HG02588 (cell line): Measurements from ENCODE around the gene RILPL2.
A peak's percentile ranks its signal among the peaks of the same experiment; 100 is the strongest.
"Not testable (repeated sequence)": the region's sequence is repeated elsewhere in the genome, so short reads cannot be mapped to it uniquely, and the experiment has no call there.

Experiments used
- ATAC-seq: cut with Tn5 transposase; IDR thresholded peaks from one replicate; pipeline ENCODE4 v1.9.1; 2021; ENCODE audit warnings: mild to moderate bottlenecking, moderate library complexity; ENCODE audit not compliant: unreplicated experiment

Gene RILPL2

DNA sequence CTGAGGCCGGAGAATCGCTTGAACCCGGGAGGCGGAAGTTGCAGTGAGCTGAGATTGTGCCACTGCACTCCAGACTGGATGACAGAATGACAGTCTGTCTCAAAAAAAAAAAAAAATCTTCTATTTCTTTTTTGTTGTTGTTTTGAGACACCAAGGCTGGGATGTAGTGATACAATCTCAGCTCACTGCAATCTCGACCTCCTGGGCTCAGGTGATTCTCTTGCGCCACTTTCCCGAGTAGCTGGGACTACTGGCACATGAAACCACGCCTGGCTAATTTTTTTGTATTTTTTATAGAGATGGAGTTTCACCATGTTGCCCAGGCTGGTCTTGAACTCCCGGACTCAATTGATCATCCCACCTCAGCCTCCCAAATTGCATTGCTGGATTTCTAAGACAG lies 14.2 kb upstream of the RILPL2 start:
- no peak for ATAC-seq

- no peak for ATAC-seq
These were observed 13.4 kb upstream of the RILPL2 start for GRCh38 chr12:123449856-123450255.

DNA sequence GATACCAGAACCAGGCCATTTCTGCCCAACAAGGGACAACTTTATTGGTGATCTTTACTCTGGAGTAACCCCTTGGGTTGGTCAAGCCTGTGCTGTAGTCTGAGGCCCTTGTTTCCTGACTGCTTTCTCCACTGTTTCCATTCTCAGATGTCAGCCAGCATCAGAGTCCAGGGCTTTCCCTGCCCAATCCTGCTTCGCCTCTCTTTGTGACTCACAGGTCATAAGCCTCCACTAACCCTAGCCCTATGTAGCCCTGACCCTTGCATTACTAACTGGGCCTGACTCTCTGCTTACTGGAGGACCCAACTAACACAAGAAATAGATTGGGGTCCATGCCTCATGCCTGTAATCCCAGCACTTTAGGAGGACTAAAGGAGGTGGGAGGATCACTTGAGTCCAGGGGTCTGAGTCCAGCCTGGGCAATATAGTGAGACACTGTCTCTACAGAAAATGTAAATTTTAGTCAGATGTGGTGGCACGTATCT lies 12.8 kb upstream of the RILPL2 start:
- ATAC-seq: no peak

DNA sequence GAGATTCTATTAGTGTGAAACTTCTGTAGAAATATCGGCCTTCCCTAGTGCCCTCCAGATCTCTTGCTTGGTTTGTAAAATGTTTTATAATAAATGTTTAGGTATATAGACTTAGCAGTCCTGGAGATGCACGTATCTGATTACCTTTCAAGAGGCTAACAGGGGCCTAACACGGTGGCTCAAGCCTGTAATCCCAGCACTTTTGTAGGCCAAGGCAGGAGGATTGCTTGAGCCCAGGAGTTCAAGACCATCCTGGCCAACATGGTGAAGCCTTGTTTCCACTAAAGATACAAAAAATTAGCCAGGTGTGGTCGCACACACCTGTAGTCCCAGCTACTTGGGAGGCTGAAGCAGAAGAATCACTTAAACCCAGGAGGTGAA lies 9.8 kb upstream of the RILPL2 start:
- no peak for ATAC-seq

DNA sequence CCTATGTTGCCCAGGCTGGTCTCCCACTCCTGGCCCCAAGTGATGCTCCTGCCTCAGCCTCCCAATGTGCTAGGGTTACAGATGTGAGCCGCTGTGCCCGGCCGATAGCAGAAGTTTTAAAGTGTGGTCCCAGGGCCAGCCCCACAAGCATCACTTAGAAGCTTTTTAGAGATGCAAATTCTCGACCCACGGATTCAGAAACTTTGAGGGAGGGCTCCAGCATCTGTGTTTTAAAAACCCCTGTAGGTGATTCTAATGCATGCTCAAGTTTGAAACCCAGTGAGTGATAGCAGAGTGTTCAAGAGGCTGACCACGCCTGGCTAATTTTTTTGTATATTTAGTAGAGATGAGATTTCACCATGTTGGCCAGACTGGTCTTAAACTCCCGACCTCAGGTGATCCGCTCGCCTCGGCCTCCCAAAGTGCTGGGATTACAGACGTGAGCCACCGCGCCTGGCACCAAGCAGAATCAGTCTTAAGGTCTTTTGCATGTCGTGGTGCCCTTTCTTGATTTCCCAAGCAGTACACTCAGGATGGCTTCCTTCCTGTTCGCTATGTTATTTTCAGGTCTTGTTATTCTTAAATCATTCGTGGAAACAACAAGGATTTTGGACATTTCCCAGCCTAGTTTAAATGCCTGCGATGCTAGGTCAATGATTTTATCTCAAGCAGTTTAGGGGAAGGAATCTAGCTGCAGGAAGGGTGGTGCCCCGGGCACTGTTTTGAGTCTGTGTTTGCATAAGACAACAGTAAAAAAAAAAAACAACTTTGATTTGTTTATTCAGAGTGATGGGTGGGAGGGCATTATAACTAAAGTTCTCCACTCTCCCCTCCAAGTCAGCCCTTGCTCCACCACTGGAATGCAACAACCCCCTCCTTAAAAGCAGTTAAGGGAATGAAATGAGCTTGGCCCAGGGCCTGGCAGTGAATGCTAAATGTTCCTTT lies 9.2 kb upstream of the RILPL2 start:
- no peak for ATAC-seq

- ATAC-seq: no peak
These were observed 7.9 kb upstream of the RILPL2 start for GRCh38 chr12:123444092-123445026.

GRCh38 chr12:123442774-123443173 lies 6.3 kb upstream of the RILPL2 start:
- ATAC-seq: no peak

GRCh38 chr12:123441523-123442164 lies 5.2 kb upstream of the RILPL2 start:
- no peak for ATAC-seq

DNA sequence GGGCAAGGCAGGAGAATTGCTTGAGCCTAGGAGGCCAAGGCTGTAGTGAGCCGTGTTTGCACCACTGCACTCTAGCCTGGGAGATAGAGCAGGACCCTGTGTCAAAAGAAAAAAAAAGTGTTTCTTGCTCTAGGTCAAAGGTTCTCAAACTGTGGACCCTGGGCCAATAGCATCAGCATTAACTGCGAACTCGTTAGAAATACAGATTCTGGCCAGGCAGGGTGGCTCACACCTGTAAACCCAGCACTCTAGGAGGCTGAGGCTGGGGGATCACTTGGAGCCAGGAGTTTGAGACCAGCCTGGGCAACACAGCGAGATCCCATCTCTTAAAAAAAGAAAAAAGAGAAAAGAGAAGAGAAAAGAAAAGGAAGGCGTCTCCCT lies 858 bp downstream of the RILPL2 start:
- ATAC-seq: no peak

GRCh38 chr12:123433615-123434014 lies 2.9 kb downstream of the RILPL2 start:
- no peak for ATAC-seq

- ATAC-seq: not testable (repeated sequence)
These were observed 4.3 kb downstream of the RILPL2 start for GRCh38 chr12:123431951-123432817.

DNA sequence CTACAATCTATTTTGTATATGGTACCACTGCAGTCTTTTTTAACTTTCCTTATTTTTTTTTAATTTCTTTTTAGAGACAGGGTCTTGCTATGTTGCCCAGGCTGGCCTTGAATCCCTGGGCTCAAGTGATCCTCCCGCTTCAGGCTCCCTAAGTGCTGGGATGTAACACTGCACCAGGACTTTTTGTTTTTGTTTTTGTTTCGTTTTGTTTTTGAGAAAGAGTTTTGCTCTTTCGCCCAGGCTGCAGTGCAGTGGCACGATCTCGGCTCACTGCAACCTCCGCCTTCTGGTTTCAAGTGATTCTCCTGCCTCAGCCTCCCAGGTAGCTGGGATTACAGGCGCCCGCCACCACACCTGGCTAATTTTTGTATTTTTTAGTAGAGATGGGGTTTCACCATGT lies 7.4 kb downstream of the RILPL2 start:
- not testable (repeated sequence) for ATAC-seq

GRCh38 chr12:123428591-123428990 lies 7.9 kb downstream of the RILPL2 start:
- no peak for ATAC-seq

GRCh38 chr12:123427036-123427769 lies 9.3 kb downstream of the RILPL2 start:
- peak; percentile 90 for ATAC-seq

GRCh38 chr12:123421314-123421713 lies 15.2 kb downstream of the RILPL2 start:
- ATAC-seq: no peak

DNA sequence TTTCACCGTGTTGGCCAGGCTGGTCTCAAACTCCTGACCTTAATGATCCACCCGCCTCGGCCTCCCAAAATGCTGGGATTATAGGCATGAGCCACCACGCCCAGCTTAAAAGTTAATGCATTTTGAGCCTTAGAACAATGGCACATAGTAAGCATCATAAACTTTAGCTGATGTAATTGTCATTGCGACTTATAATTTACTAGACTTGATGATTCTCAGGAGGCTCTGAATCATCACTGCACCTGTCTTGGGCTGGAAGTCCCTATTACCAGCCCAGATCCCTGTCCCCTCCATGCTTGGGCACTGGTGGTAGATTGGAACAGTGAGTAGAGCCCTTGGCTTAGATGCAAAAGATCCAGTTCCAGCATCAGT lies 26.5 kb downstream of the RILPL2 start:
- no peak for ATAC-seq

GRCh38 chr12:123409284-123410040 lies 27.0 kb downstream of the RILPL2 start:
- not testable (repeated sequence) for ATAC-seq

DNA sequence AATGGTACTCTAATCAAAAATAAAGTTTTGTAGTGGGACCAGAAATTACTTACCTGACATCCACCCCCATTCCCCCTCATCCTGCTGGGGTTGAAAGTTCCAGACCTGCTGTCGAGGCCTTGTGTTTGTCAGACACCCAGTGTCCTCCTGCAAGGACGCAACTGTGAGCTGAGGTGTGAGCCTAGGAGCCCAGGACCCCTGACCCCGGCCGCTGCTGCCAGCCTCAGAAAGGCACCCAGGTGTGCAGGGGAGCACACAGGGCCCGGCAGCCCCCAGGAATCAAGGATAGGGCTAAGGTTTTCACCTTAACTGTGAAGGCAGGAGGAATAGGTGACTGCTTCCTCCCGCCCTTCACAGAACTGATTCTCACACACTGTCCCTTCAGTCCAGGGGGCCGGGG lies 27.9 kb downstream of the RILPL2 start:
- ATAC-seq: not testable (repeated sequence)

DNA sequence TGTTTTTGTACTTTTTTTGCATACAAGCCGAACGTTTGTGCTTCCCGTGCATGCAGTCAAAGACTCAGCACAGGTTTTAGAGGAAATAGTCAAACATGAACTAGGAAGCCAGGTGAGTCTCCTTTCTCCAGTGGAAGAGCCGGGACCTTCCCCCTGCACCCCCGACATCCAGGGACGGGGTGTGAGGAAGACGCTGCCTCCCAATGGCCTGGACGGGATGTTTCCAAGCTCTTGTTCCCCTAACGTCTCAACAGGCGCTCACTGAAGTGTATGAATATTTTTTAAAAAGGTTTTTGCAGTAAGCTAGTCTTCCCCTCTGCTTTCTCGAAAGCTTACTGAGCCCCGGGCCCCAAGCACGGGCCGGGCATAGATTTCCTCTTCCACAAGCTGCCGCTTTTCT lies 28.6 kb downstream of the RILPL2 start:
- not testable (repeated sequence) for ATAC-seq
